ENCODE measurements around the gene INAFM2. TPM values are rescaled to one million over a fixed set of nuclear protein-coding genes. Genes with fewer than 3 reads are reported as not detected.

The INAFM2 gene
- total RNA-seq, 1 experiment from 2014 or later: 8.8 TPM

DNA sequence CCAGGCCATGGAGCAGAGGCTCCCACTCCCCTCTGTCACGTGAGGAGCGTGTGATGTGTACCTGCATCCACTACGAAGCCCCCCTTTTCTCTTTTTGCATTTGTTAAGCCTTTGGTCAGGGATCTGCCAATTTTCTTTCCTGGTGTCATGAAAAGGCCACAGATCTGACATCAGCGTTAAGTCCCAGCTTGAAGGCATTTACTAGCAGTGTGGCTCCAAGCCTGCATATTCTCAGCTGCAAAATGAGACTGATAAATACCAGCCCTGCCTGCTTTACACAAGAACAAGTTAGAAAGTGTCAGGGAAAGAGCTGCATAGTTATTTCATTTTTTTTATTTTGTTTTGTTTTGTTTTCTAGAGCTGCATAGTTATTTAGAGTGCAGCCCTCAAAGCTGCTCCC lies 38.3 kb upstream of the INAFM2 start:
- Histone ChIP-seq H3K36me3 (ENCODE audit: control insufficient read depth in 1 of 2, insufficient read depth in 2 of 2, low read length in 2 of 2) (no peaks in the 10 kb centered on the region), H3K9me2 (ENCODE audit: insufficient read depth) (no peaks in the 10 kb centered on the region), H3K79me2 (ENCODE audit: insufficient read depth, low read length) (no peaks in the 10 kb centered on the region), H4K20me1 (ENCODE audit: insufficient read depth) (no peaks in the 10 kb centered on the region), H3K4me3 (replicated peaks in 1 of 2; ENCODE audit: low read depth in 1 of 2, low read length in 2 of 2) (no peak overlapping the region), H3K27me3 (ENCODE audit: insufficient read depth, low read length) (no peaks in the 10 kb centered on the region), H3K9ac (ENCODE audit: low read length) (no peak overlapping the region), H3K9me3 (ENCODE audit: control insufficient read depth in 1 of 2, insufficient read depth in 1 of 2, low read depth in 1 of 2, low read length in 2 of 2) (no peaks in the 10 kb centered on the region), H3K4me1 (ENCODE audit: control insufficient read depth in 1 of 2, insufficient read depth in 2 of 2, low read length in 2 of 2) (peaks cover 48 to 65% of the 10 kb centered on the region in 2 experiments), H3K4me2 (ENCODE audit: low read length) (peak overlapping the region; percentile 74), H2AFZ (ENCODE audit: low read depth, low read length, poor library complexity, severe bottlenecking) (no peak overlapping the region), H3K27ac (ENCODE audit: low read depth, low read length) (peak overlapping the region; percentile 15; the same call in 1 of the 2 replicates)
- CTCF ChIA-PET: interaction anchor here (0.8 to 2.0 kb wide), 6 partner anchors 10 to 240 kb away, joined by 3 to 11 read pairs (median 6); no protein-coding TSS in a partner anchor
- no peak for DNase-seq (ENCODE audit: low read depth, low spot score)
- no TSS peak for BruUV-seq (replicated peaks)
- no peak for ATAC-seq
- intact Hi-C loops (cut with micrococcal nuclease): no loop called here
- TF ChIP-seq FOSL1 (IDR thresholded peaks at IDR 0.05; ENCODE audit: low read depth): no peak
- TF ChIP-seq JUND (IDR thresholded peaks at IDR 0.05): no peak
- TF ChIP-seq, protein P1, sequence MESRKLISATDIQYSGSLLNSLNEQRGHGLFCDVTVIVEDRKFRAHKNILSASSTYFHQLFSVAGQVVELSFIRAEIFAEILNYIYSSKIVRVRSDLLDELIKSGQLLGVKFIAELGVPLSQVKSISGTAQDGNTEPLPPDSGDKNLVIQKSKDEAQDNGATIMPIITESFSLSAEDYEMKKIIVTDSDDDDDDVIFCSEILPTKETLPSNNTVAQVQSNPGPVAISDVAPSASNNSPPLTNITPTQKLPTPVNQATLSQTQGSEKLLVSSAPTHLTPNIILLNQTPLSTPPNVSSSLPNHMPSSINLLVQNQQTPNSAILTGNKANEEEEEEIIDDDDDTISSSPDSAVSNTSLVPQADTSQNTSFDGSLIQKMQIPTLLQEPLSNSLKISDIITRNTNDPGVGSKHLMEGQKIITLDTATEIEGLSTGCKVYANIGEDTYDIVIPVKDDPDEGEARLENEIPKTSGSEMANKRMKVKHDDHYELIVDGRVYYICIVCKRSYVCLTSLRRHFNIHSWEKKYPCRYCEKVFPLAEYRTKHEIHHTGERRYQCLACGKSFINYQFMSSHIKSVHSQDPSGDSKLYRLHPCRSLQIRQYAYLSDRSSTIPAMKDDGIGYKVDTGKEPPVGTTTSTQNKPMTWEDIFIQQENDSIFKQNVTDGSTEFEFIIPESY (IDR thresholded peaks at IDR 0.05; ENCODE audit: extremely low read depth, insufficient replicate concordance, low read length): no peak
- TF ChIP-seq, protein P2, sequence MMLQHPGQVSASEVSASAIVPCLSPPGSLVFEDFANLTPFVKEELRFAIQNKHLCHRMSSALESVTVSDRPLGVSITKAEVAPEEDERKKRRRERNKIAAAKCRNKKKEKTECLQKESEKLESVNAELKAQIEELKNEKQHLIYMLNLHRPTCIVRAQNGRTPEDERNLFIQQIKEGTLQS (IDR thresholded peaks at IDR 0.05): no peak
- no peak for TF ChIP-seq EZH2phosphoT487 (IDR thresholded peaks at IDR 0.05; ENCODE audit: borderline replicate concordance)
- no peak for TF ChIP-seq CEBPB (IDR thresholded peaks at IDR 0.05; ENCODE audit: low read depth)
- TF ChIP-seq, protein P3, sequence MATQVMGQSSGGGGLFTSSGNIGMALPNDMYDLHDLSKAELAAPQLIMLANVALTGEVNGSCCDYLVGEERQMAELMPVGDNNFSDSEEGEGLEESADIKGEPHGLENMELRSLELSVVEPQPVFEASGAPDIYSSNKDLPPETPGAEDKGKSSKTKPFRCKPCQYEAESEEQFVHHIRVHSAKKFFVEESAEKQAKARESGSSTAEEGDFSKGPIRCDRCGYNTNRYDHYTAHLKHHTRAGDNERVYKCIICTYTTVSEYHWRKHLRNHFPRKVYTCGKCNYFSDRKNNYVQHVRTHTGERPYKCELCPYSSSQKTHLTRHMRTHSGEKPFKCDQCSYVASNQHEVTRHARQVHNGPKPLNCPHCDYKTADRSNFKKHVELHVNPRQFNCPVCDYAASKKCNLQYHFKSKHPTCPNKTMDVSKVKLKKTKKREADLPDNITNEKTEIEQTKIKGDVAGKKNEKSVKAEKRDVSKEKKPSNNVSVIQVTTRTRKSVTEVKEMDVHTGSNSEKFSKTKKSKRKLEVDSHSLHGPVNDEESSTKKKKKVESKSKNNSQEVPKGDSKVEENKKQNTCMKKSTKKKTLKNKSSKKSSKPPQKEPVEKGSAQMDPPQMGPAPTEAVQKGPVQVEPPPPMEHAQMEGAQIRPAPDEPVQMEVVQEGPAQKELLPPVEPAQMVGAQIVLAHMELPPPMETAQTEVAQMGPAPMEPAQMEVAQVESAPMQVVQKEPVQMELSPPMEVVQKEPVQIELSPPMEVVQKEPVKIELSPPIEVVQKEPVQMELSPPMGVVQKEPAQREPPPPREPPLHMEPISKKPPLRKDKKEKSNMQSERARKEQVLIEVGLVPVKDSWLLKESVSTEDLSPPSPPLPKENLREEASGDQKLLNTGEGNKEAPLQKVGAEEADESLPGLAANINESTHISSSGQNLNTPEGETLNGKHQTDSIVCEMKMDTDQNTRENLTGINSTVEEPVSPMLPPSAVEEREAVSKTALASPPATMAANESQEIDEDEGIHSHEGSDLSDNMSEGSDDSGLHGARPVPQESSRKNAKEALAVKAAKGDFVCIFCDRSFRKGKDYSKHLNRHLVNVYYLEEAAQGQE (IDR thresholded peaks at IDR 0.05; ENCODE audit: low read depth): no peak
- no peak for TF ChIP-seq EZH2 (IDR thresholded peaks at IDR 0.05)
- TF ChIP-seq RAD21 (IDR thresholded peaks at IDR 0.05; ENCODE audit: low read depth): no peak
- no peak for TF ChIP-seq POLR2AphosphoS5 (IDR thresholded peaks at IDR 0.05; ENCODE audit: low read depth, low read length)
- POLR2A ChIA-PET: no interaction called here
- RAD21 ChIA-PET (ENCODE audit: low non-redundant PET in 1 of 2, low total read pairs in 2 of 2, uncharacterized antibody in 2 of 2, unreplicated experiment in 2 of 2): no interaction called here

All from HCT116 (cell line).